Activated CD8-positive, alpha-beta T cell treated with anti-CD3 and anti-CD28 coated beads for 36 hours (primary cell): ENCODE results near the gene TFAP2B. TPM values are rescaled to one million over a fixed set of nuclear protein-coding genes. Genes with fewer than 3 reads are reported as not detected.

Source experiments
- ATAC-seq: fragments of 200-7000 bp; cut with Tn5 transposase; one replicate; pipeline ENCODE4 v1.10.0; 2021; ENCODE audit warnings: mild to moderate bottlenecking, moderate library complexity
- CTCF ChIA-PET: fragments of 350-600 bp; sonication (Branson Sonifier 250); formaldehyde crosslinking; loops from one replicate; lab custom pipeline; 2021; ENCODE audit warnings: antibody characterized with exemption; lab: Charles Lee
- POLR2A ChIA-PET: fragments of 350-600 bp; sonication (Branson Sonifier 250); formaldehyde crosslinking; loops from one replicate; lab custom pipeline; 2021; ENCODE audit warnings: antibody characterized with exemption; lab: Charles Lee
- DNase-seq: peaks from one replicate; pipeline ENCODE4 v3.0.0-alpha.2; 2020
- H3K27ac Mint-ChIP-seq: one replicate; pipeline ENCODE4 v1.8.0; 2021; ENCODE audit warnings: mild to moderate bottlenecking, mixed read lengths
- H3K27me3 Mint-ChIP-seq: one replicate; pipeline ENCODE4 v1.8.0; 2021; ENCODE audit warnings: mixed read lengths
- H3K36me3 Mint-ChIP-seq: one replicate; pipeline ENCODE4 v1.8.0; 2021; ENCODE audit warnings: low read depth, mixed read lengths
- H3K4me1 Mint-ChIP-seq: one replicate; pipeline ENCODE4 v1.8.0; 2021; ENCODE audit warnings: low read depth, mixed read lengths
- H3K4me3 Mint-ChIP-seq: one replicate; pipeline ENCODE4 v1.8.0; 2021; ENCODE audit warnings: mild to moderate bottlenecking, moderate library complexity, mixed read lengths
- H3K9me3 Mint-ChIP-seq: one replicate; pipeline ENCODE4 v1.8.0; 2021; ENCODE audit warnings: mixed read lengths
- intact Hi-C: fragments of 100-400 bp; cut with micrococcal nuclease; formaldehyde crosslinking; loops from one replicate; pipeline ENCODE4 v1.10.0; 2022
- total RNA-seq, 2 experiments: library from RNA; stranded (reverse); gene quantifications; one replicate each; pipeline ENCODE4 v1.2.3, GENCODE V29; 2021
- TF ChIP-seq, protein P1 (sequence below): fragments of 200-600 bp; IDR thresholded peaks from one replicate; pipeline ENCODE4 v1.8.0; 2022; ENCODE audit warnings: antibody characterized with exemption, mild to moderate bottlenecking

The TFAP2B gene
- total RNA-seq = not detected

DNA sequence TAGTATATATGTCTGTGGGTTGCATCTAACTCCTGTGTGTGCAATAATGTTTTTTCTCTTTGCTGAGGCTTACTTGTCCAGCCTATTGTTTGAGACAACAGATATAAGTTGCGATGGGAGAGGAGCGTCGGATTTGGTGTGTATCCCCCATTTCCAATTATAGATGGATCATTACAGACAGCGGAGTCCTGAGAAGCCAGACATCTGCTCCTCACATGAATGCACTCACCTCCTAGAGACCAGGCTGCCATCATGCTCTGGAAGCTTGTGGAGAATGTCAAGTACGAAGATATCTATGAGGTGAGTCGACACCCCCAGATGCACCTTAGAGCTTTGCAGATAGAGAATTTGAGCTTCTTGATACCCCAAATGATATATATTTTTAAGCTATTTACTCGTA is at the start of gene TFAP2B:
Gene TFAP2B (plus strand): TSS at position 199 of the 400 bp plus-strand sequence. CDS start 21 bp downstream, at position 220.
- CTCF ChIA-PET = no interaction called here
- peaks cover 77% of the 10 kb centered on the region for H3K27me3 Mint-ChIP-seq
- no peak within 1 kb of the TSS for H3K4me3 Mint-ChIP-seq
- H3K9me3 Mint-ChIP-seq = no peaks in the 10 kb centered on the region
- peaks cover 12% of the 10 kb centered on the region for H3K4me1 Mint-ChIP-seq
- ATAC-seq (no peak), DNase-seq (no peak)
- H3K27ac Mint-ChIP-seq = no peak within 1 kb of the TSS
- intact Hi-C loops = loop anchor here (5.0 to 10.0 kb wide), 3 partner anchors 94 to 1206 kb away; no protein-coding TSS in a partner anchor
- POLR2A ChIA-PET = no interaction called here
- no peaks in the 10 kb centered on the region for H3K36me3 Mint-ChIP-seq
- TF ChIP-seq, protein P1, sequence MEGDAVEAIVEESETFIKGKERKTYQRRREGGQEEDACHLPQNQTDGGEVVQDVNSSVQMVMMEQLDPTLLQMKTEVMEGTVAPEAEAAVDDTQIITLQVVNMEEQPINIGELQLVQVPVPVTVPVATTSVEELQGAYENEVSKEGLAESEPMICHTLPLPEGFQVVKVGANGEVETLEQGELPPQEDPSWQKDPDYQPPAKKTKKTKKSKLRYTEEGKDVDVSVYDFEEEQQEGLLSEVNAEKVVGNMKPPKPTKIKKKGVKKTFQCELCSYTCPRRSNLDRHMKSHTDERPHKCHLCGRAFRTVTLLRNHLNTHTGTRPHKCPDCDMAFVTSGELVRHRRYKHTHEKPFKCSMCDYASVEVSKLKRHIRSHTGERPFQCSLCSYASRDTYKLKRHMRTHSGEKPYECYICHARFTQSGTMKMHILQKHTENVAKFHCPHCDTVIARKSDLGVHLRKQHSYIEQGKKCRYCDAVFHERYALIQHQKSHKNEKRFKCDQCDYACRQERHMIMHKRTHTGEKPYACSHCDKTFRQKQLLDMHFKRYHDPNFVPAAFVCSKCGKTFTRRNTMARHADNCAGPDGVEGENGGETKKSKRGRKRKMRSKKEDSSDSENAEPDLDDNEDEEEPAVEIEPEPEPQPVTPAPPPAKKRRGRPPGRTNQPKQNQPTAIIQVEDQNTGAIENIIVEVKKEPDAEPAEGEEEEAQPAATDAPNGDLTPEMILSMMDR = no peak

DNA sequence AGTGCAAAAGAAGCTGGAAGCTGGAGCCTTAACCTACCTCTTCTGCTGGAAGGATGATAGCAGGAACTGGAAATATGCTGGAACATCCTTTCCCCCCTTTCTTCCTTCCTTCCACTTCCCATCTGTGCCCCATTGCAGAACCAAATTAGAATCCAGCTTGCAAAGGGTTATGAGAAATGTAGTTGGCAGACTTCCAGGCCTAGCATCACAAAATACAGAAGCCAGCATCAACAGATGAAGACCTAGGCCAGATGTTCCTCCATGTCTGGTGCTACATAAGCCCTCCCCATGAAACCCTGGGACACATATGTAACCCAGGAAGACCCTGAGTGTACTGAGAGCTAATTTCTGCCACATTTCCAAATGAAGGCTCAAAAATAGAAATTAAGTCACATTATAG is 40.0 kb upstream of the TFAP2B start:
- POLR2A ChIA-PET = no interaction called here
- no peak overlapping the region for H3K27ac Mint-ChIP-seq

DNA sequence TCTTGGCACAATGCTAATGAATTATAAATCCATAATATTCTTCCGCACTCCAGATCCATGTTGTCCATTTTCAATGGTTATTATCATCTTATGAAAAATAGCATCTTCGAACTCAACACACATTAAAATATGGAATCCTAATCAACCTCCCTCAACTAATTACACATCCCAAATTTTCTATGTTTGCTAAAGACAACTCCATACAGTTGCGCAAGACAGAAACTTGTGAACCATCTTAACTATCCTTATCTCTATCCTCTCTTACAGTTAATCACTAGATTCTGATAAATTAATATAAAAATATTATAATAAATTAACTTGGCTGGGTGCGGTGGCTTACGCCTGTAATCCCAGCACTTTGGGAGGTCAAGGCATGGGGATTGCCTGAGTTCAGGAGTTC is 38.3 kb upstream of the TFAP2B start:
- no peak overlapping the region for H3K27ac Mint-ChIP-seq
- TF ChIP-seq, protein P1 = no peak
- no peak for ATAC-seq
- POLR2A ChIA-PET = no interaction called here
- H3K9me3 Mint-ChIP-seq = no peaks in the 10 kb centered on the region
- no peak for DNase-seq
- intact Hi-C loops = no loop called here
- CTCF ChIA-PET = no interaction called here
- no peak overlapping the region for H3K4me3 Mint-ChIP-seq
- no peaks in the 10 kb centered on the region for H3K27me3 Mint-ChIP-seq
- no peaks in the 10 kb centered on the region for H3K4me1 Mint-ChIP-seq
- H3K36me3 Mint-ChIP-seq = no peaks in the 10 kb centered on the region

More for the DNA sequence above, 40.0 kb upstream of the TFAP2B start:
- Mint-ChIP-seq H3K9me3 (no peaks in the 10 kb centered on the region), H3K4me1 (no peaks in the 10 kb centered on the region), H3K27me3 (no peaks in the 10 kb centered on the region), H3K4me3 (no peak overlapping the region), H3K36me3 (no peaks in the 10 kb centered on the region)
- CTCF ChIA-PET = interaction anchor here (1.8 kb wide), 1 partner anchor 9 kb away, joined by 5 read pairs; no protein-coding TSS in a partner anchor
- intact Hi-C loops = no loop called here
- ATAC-seq (no peak), DNase-seq (no peak)
- TF ChIP-seq, protein P1 = no peak

DNA sequence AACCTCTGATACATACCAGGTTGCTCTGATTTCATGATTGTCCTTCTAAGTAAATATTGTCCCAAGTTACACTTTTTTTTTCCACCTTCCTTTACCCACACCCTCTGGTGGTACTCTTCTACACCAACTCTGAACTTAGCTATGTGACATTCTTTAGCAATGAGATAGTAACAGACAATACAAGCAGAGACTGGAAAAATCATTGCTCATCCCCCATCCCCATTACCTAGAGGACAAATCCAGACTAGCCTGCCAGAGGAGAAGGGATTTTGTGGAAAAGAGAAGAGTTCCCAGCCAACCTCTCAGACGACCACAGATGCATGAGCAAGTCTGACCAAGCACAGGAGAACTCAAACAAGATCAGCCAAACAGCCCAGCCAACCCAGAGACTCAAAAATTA is 32.8 kb upstream of the TFAP2B start:
- TF ChIP-seq, protein P1 = no peak
- no peak overlapping the region for H3K4me3 Mint-ChIP-seq
- DNase-seq (no peak), ATAC-seq (no peak)
- POLR2A ChIA-PET = no interaction called here
- no peaks in the 10 kb centered on the region for H3K36me3 Mint-ChIP-seq
- no peaks in the 10 kb centered on the region for H3K9me3 Mint-ChIP-seq
- CTCF ChIA-PET = no interaction called here
- no peak overlapping the region for H3K27ac Mint-ChIP-seq
- no peaks in the 10 kb centered on the region for H3K4me1 Mint-ChIP-seq
- no peaks in the 10 kb centered on the region for H3K27me3 Mint-ChIP-seq
- intact Hi-C loops = no loop called here

DNA sequence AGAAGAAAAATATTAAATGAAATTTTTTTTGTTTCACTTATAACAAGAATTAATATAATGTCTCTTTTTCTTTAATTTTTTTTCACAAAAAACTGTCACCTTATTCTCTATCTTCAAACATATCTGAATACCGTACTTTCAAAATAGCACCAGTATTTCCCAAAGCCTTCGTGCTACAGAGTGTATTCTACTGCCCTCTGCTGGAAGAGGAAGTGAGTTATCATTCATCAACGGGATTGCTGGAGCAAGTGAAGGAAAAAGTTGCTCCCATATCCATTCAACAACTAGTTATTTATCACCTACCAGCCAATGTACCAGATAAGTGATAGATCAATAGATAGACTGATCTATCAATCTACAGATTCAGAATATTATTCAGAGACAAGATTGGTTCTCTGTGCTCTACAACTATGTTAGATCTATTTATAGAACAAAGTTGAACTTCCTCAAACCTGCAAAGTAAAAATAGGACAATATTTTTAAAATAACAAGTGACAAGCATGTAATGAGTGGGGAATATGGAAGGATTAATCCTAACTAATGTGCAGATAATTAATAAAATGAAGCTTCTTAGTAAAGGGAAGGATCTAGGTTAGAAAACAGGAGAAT is 26.7 kb upstream of the TFAP2B start:
- no peaks in the 10 kb centered on the region for H3K9me3 Mint-ChIP-seq
- ChIA-PET POLR2A (no interaction called here), CTCF (no interaction called here)
- no peaks in the 10 kb centered on the region for H3K27me3 Mint-ChIP-seq
- peaks cover 2% of the 10 kb centered on the region for H3K4me1 Mint-ChIP-seq
- intact Hi-C loops = no loop called here
- H3K27ac Mint-ChIP-seq = no peak overlapping the region
- H3K36me3 Mint-ChIP-seq = no peaks in the 10 kb centered on the region
- no peak overlapping the region for H3K4me3 Mint-ChIP-seq
- ATAC-seq = no peak
- TF ChIP-seq, protein P1 = peak; percentile 74
- no peak for DNase-seq
